LNCaP clone FGC (cell line): ENCODE results near the gene RACK1.

Experiments used
- DNase-seq: peaks from one replicate; pipeline ENCODE4 v3.0.0-alpha.2; 2011; ENCODE audit warnings: low read depth
- H3K4me3 ChIP-seq: 2 replicates; pipeline ENCODE4 v1.5.1; 2011; ENCODE audit warnings: mild to moderate bottlenecking, low read depth, low read length, control low read depth
- CTCF ChIP-seq: IDR thresholded peaks from 2 replicates; pipeline ENCODE4 v1.5.1; 2012; ENCODE audit warnings: mild to moderate bottlenecking; ENCODE audit not compliant: control insufficient read depth, insufficient read depth; ENCODE audit errors: extremely low read depth

RACK1 gene

GRCh38 chr5:181189962-181190710, 53.6 kb downstream of the RACK1 start:
- no peak for TF ChIP-seq CTCF

GRCh38 chr5:181189363-181189961, 54.2 kb downstream of the RACK1 start:
- no peak for DNase-seq
- no peak for TF ChIP-seq CTCF
- peak overlapping the region; percentile 64 for H3K4me3 ChIP-seq

More at GRCh38 chr5:181189962-181190710, 53.6 kb downstream of the RACK1 start:
- no peak for DNase-seq
- H3K4me3 ChIP-seq: peak overlapping the region; percentile 64

DNA sequence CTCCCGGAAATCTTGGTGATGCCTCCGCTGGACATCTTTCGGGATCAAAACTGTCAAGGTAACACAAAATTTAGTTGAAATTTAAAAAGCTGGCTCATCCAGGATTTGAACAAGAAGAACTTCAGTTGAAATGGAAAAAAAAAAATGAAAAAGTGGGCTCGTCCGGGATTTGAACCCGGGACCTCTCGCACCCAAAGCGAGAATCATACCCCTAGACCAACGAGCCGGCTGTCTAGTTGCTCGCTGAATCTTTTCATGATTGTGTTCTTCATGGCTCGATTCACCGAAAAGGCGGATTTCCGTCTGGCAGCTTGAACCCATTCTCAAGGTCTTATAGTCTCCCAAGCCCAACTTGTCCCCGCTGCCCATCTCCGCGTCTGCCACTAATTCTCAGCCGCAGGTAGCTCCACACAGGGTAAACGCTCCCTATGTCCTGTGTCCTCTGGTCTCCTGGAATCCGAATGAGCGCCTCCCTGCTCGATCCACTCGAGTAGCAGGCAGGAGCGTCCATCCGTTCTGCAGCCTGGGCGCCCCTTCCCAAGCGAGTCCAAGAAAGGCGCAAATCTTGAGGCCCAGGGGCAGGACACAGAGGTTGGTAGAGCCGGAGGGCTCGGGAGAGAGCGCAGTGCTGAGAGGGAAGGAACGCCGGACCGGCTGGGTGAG, 54.9 kb downstream of the RACK1 start:
- no peak for TF ChIP-seq CTCF
- DNase-seq: no peak
- peak overlapping the region; percentile 64 for H3K4me3 ChIP-seq

DNA sequence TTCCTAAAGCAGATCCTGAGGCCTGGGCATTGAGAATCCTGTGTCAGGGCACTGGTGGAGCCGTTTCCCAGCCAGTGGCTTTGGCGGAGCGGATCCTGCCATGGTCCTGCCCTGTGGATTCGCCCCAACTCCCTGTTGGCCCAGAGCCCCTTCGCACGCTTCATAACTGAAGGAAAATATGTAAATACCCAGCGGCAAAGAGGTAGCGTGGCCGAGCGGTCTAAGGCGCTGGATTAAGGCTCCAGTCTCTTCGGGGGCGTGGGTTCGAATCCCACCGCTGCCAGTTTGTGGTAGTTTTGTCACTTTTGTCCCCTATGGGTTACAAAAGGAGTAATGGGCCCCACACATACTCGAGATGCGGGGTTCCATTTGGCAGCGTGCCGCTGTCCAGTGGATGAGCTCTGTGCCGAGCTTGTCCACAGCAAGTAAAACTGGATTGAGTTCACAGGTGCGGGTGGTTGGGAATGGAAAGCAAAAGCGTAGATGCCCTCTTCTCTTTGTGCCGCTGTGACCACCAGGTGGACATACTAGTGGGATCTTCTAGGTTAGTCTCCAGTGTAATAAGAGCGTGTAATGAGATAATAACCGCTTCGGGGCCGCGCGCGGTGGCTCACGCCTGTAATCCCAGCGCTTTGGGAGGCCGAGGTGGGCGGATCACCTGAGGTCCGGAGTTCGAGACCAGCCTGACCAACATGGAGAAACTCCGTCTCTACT, 56.0 kb downstream of the RACK1 start:
- DNase-seq: peak; percentile 80
- TF ChIP-seq CTCF: no peak
- H3K4me3 ChIP-seq: peak overlapping the region; percentile 64

DNA sequence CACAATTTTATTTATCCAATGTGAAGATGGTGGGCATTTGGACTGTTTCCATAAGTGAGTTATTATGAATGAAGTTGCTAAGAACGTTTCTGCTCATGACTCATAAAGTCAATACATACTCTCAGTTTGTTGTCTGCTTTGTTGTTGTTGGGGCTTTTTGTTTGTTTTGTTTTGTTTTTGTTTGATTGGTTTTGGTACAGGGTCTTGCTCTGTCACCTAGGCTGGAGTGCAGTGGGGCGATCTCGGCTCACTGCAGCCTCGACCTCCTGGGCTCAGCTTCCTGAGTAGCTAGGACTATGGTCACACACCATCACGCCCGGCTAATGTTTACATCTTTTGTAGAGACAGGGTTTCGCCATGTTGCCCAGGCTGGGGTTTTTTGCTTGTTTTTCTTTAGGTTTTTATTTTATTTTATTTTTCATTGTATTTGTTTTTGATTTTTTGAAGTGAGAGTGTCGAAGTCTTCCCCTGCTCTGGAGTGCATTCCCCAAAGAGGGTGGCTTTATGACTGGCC, 56.7 kb downstream of the RACK1 start:
- no peak for DNase-seq
- H3K4me3 ChIP-seq: peak overlapping the region; percentile 64
- TF ChIP-seq CTCF: no peak
